Type B pancreatic cell (in vitro differentiated cells): ENCODE results near the gene SYNJ2. TPM values are rescaled to one million over a fixed set of nuclear protein-coding genes. Genes with fewer than 3 reads are reported as not detected.

ENCODE experiments used
- DNase-seq: peaks from one replicate; pipeline ENCODE4 v3.0.0; 2021; ENCODE audit warnings: mixed read lengths; ENCODE audit not compliant: unreplicated experiment; ENCODE audit errors: extremely low spot score
- H3K27ac Mint-ChIP-seq: 2 replicates; pipeline ENCODE4 v1.8.0; 2021; ENCODE audit warnings: mild to moderate bottlenecking, mixed read lengths
- H3K27me3 Mint-ChIP-seq: 2 replicates; pipeline ENCODE4 v1.8.0; 2021; ENCODE audit warnings: mixed read lengths
- H3K36me3 Mint-ChIP-seq: 2 replicates; pipeline ENCODE4 v1.8.0; 2021; ENCODE audit warnings: mixed read lengths
- H3K4me1 Mint-ChIP-seq: one replicate; pipeline ENCODE4 v1.8.0; 2021; ENCODE audit warnings: mixed read lengths; ENCODE audit not compliant: unreplicated experiment
- H3K4me3 Mint-ChIP-seq: 2 replicates; pipeline ENCODE4 v1.8.0; 2021; ENCODE audit warnings: mild to moderate bottlenecking, mixed read lengths
- H3K9me3 Mint-ChIP-seq: 2 replicates; pipeline ENCODE4 v1.8.0; 2021; ENCODE audit warnings: mixed read lengths
- total RNA-seq: library from RNA; stranded (reverse); gene quantifications from 2 replicates; pipeline ENCODE4 v1.2.1, GENCODE V29; 2021; ENCODE audit warnings: low replicate concordance
- TF ChIP-seq, protein P1 (sequence below): fragments of 200-600 bp; sonication (generic); conservative IDR thresholded peaks from 2 replicates; pipeline ENCODE4 v1.5.0; 2021; ENCODE audit warnings: antibody characterized with exemption, mild to moderate bottlenecking

Gene SYNJ2
- total RNA-seq, 1 donor from 2014 or later = 17.0 TPM

DNA sequence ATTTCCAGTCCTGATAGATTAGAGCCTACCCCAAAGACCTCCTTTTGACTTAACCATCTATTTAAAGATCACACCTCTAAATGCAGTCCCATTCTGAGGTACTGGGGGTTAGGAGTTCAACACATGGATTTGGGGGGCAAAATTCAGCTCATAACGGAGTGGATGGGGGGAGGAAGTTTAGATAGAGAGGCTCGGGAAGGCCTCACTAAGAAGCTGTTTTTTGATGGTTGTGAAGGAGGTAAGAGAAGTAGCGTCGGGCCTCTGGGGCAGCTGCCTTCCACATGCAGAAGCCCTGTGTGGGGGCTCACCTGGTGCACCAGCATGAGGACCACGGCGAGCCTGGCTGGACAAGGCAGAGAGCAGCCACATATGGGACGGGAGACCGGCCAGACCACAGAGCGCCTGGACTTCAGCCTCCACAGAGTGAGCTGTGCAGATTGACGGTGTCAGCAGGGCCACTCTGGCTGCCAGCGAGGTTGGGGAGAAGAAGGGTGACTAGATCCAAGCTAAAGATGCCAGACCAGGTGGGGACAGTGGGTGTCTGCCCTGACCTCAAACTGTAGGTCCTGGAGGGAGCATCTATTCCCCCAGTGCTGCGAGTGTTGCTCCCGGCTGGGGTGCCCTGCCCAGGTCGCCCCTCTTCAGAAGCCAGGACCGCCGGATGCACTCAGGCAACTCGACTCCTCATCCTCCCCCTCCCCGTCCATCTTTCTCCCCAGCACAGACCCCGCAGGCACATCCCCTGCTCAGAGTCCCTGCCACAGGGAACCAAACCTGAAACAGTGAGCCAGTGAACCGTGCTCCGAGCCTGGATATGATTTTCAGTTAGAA, 5.1 kb upstream of the SYNJ2 start:
- Mint-ChIP-seq H3K27ac (no peak overlapping the region), H3K27me3 (peaks cover 9% of the 10 kb centered on the region), H3K9me3 (no peaks in the 10 kb centered on the region), H3K4me1 (peaks cover 18% of the 10 kb centered on the region), H3K4me3 (no peak overlapping the region), H3K36me3 (no peaks in the 10 kb centered on the region)
- DNase-seq = no peak
- TF ChIP-seq, protein P1, sequence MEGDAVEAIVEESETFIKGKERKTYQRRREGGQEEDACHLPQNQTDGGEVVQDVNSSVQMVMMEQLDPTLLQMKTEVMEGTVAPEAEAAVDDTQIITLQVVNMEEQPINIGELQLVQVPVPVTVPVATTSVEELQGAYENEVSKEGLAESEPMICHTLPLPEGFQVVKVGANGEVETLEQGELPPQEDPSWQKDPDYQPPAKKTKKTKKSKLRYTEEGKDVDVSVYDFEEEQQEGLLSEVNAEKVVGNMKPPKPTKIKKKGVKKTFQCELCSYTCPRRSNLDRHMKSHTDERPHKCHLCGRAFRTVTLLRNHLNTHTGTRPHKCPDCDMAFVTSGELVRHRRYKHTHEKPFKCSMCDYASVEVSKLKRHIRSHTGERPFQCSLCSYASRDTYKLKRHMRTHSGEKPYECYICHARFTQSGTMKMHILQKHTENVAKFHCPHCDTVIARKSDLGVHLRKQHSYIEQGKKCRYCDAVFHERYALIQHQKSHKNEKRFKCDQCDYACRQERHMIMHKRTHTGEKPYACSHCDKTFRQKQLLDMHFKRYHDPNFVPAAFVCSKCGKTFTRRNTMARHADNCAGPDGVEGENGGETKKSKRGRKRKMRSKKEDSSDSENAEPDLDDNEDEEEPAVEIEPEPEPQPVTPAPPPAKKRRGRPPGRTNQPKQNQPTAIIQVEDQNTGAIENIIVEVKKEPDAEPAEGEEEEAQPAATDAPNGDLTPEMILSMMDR = no peak

DNA sequence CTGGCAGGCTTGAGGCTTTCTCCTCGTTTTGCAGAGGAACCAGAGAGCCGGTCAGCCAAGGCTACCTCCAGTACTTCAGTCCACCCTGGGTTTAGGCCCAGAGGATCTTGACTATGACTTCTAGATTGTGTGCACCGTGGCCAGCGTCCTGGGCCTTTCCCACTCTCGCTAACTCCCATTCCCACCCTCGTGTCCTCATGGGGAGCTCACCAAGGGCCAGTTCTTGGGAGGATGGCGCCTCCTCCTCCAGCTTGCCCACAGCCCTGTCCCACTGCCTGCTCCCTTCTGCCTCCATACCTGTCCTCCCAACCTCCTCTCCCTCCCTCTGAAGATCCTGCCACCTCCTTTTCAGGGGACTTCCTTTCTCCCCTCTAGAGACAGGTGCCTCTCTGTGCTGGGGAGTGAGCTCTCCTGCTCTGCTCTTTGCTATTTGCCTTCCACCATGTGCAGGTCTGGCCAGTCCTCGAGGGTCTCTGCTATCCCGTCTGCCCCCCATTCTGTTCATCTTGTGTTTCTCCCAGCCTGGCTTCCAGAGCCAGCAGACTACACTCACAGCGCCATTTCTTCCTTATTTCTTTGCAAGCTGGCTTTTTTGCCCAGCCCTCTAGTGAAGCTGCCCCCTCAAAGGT, 4.4 kb upstream of the SYNJ2 start:
- peaks cover 9% of the 10 kb centered on the region for H3K27me3 Mint-ChIP-seq
- H3K4me3 Mint-ChIP-seq = no peak overlapping the region

GRCh38 chr6:157978021-157978783, 3.5 kb upstream of the SYNJ2 start:
- H3K9me3 Mint-ChIP-seq = no peaks in the 10 kb centered on the region
- peaks cover 17% of the 10 kb centered on the region for H3K4me1 Mint-ChIP-seq
- TF ChIP-seq, protein P1 = no peak
- H3K4me3 Mint-ChIP-seq = no peak overlapping the region
- no peak overlapping the region for H3K27ac Mint-ChIP-seq
- H3K36me3 Mint-ChIP-seq = no peaks in the 10 kb centered on the region
- no peak for DNase-seq
- peaks cover 9% of the 10 kb centered on the region for H3K27me3 Mint-ChIP-seq

More for the DNA sequence above, 4.4 kb upstream of the SYNJ2 start:
- Mint-ChIP-seq H3K9me3 (no peaks in the 10 kb centered on the region), H3K4me1 (peaks cover 15% of the 10 kb centered on the region), H3K36me3 (no peaks in the 10 kb centered on the region), H3K27ac (peak overlapping the region; percentile 37)
- TF ChIP-seq, protein P1 = no peak
- no peak for DNase-seq

- no peak for DNase-seq
- TF ChIP-seq, protein P1 = no peak
- Mint-ChIP-seq H3K27me3 (peaks cover 9% of the 10 kb centered on the region), H3K4me3 (peak overlapping the region; percentile 82), H3K9me3 (no peaks in the 10 kb centered on the region), H3K4me1 (peaks cover 18% of the 10 kb centered on the region), H3K36me3 (no peaks in the 10 kb centered on the region), H3K27ac (peak overlapping the region; percentile 67)
These were observed 1.2 kb upstream of the SYNJ2 start for GRCh38 chr6:157980288-157981131.

DNA sequence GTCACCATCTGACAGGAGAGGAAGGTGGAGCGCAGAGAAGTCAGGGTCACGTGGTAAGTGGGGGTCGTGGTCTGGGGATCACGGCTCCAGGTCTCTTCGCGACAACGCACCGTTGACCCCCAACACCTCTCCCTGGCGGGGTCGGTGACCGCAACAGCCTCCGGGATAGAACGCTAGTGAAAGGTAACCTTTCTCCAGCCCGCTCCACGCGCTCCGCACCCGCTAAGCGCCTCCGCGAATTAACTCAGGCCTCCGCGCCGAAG, 600 bp upstream of the SYNJ2 start:
- TF ChIP-seq, protein P1 = no peak
- H3K27me3 Mint-ChIP-seq = peaks cover 9% of the 10 kb centered on the region
- H3K4me3 Mint-ChIP-seq = peak overlapping the region; percentile 82

More for the DNA sequence above, 600 bp upstream of the SYNJ2 start:
- no peaks in the 10 kb centered on the region for H3K36me3 Mint-ChIP-seq
- DNase-seq = no peak
- no peak overlapping the region for H3K27ac Mint-ChIP-seq
- peaks cover 22% of the 10 kb centered on the region for H3K4me1 Mint-ChIP-seq
- no peaks in the 10 kb centered on the region for H3K9me3 Mint-ChIP-seq
